Measurements from ENCODE around the gene SLC39A7.

The SLC39A7 gene

GRCh38 chr6:33190504-33191107 lies 10.1 kb upstream of the SLC39A7 start:
- DNase-seq, result no peak

GRCh38 chr6:33191383-33192104 lies 9.1 kb upstream of the SLC39A7 start:
- DNase-seq, result no peak

DNA sequence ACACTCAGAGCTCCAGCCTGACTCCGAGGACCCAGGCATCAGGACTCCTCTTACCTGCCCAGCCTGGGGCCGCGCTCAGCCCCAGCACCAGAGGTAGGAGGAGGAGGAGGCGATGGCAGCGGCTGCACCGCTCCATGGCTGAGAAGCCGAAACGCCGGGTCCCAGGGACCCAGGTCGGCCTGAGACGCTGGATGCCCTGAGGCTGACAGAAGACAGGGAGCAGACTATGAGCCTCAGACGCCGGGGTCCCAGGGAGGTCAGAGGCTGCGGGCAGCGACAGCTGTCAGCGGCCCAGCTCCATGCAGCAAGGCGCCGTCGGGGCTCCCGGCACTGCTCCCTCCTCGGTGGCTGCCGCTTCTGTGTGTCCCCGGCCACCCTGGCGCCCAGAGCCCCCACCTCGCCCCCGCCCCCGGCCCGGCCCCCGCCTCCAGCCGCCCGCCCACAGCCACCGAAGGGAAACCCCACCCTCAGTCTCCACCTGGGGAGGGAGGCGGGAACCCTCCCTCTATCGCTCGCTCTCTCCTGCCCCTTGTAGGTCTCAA lies 8.5 kb upstream of the SLC39A7 start, which contains the start of gene COL11A2:
Gene COL11A2 (minus strand): TSS at position 363 of the 542 bp plus-strand sequence. CDS start 227 bp downstream, at position 136.
- DNase-seq, result peak in 2 of 3 experiments; percentile 18 to 43

GRCh38 chr6:33192671-33193602 lies 7.7 kb upstream of the SLC39A7 start:
- peak in 2 of 3 experiments; percentile 52 to 55 for DNase-seq

GRCh38 chr6:33193619-33194018 lies 7.0 kb upstream of the SLC39A7 start:
- DNase-seq, result no peak

- DNase-seq, result no peak
These were observed 6.2 kb upstream of the SLC39A7 start for GRCh38 chr6:33194431-33194979.

DNA sequence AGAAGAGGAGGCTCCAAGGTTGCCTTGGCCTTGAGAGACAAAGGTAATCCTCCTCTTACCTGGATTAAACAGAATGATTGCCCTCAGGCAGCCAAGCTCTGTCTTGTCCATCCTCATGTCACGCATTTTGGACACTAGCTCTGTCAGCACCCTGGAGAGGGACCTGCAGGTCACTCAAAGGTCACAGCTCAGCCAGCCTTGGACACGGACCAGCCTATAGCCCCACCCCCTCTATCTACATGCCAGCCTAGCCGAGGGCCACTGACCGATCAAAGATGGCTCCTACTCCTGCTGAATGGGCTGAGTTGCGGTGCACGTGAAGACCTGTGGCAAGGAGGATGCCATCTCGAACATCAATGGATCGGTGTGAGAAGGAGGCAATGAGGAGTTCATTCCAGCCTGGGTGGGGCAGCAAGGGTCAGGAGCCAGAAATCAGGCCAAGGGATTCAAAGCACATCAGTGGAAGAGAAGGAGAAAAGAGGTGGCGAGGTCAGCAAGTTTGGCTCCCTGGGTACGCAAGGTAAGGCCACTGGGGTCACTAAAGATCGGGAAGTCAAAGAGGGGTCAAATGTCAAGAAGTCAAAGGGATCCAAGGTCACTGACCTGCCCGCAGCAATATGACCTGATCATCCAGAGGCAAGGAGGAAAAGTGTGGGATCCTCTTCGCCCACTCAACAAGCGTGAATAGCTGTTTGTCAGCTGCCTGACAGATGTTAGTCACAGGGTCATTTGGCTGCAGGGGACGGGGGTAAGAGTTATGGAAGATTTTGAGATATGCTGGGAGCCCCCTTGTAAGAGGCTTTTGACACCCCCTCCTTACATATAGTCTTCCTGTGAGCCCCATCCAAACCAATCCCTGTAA lies 5.1 kb upstream of the SLC39A7 start:
- no peak for DNase-seq

DNA sequence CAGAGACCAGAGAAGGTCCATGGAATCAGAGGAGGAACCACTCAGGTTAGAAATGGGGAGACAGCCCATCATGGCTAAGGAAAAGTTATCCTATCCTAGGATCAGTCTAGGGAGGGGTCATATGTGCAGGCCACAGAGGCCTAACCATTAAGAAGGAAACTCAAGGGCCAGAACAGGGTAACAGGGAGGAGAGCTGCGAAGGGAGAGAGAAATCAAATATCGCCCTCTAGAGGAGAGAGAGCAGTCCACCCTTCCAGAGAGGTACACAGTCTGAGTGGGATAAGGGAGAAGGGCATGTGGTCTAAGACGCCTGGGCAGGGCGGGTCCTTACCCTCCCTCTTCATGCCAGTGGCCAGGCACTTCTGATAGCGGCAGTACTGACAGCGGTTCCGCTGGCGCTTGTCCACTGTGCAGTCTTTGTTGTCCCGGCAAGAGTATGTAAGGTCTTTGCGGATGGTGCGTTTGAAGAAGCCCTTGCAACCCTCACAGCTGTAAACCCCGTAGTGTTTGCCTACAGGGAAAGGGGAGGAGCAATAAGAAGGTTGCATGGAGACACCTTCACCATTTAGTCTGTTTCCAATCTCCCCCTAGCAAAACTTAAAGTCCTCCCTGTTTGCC lies 3.1 kb upstream of the SLC39A7 start:
- peak; percentile 12 to 44 (median 16) for DNase-seq

DNA sequence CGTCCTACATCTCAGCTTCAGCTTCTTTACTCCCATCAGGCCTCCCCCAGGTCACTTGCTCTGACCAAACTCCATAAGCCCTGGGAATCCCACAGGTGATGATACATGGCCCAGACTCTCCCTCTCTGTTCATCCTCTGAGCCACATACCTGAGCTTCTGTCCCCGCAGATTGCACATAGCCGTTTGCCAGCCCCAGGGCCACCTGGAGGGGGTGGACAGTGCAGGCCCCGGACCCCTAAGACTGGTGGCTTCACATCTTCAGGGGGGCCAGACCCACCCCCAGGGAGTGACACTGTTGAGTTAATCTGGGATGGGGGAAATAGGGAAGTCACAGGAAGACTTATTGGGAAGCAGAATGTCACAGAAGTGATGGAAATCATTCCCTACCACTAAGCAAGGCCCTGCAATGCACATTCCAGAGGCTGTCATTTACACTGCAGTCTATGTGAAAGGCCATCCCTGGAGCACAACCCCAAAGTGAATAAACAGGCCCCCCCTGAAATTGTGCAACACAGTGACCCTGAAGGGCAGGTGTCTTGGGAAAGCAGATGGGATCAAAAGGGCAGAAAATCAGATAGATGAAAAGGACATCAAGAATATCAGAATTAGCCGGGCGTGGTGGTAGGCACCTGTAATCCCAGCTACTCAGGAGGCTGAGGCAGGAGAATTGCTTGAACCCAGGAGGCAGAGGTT lies 2.4 kb upstream of the SLC39A7 start:
- DNase-seq, result no peak

- no peak for DNase-seq
These were observed 1.7 kb upstream of the SLC39A7 start for GRCh38 chr6:33198853-33199436.

DNA sequence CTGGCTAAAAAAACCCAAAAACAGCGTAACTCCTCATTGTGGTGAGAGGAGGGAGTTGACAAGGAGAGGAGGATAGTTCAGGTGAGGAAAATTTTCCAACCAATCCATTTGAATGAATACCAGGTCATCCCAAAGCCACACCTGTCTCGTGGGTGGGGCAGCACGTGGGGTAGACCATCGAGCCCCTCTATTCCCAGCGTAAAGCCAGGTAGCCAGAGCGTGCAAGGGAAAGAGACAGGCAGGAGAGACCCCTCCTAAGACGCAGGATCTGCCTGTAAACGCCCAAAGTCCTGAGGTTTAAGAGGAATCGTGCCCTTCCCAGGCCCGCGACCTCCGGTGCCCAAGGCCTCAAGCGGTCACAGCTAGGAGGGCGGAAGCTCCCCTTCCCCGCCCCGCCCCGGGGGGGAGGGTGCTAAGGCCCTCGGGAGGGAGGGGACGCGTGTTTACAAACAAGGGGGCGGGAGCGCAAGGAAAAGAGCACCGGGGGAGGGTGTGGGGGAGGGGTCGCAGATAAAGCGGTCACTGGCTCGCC lies 914 bp upstream of the SLC39A7 start:
- DNase-seq, result peak; percentile 65 to 87 (median 86)

DNA sequence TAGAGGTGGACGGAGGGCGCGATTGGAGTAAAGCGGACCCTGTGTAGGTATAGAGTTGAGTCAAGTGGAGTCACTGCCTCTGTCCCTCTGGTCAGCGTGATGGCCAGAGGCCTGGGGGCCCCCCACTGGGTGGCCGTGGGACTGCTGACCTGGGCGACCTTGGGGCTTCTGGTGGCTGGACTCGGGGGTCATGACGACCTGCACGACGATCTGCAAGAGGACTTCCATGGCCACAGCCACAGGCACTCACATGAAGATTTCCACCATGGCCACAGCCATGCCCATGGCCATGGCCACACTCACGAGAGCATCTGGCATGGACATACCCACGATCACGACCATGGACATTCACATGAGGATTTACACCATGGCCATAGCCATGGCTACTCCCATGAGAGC lies 479 bp downstream of the SLC39A7 start:
- no peak for DNase-seq

DNA sequence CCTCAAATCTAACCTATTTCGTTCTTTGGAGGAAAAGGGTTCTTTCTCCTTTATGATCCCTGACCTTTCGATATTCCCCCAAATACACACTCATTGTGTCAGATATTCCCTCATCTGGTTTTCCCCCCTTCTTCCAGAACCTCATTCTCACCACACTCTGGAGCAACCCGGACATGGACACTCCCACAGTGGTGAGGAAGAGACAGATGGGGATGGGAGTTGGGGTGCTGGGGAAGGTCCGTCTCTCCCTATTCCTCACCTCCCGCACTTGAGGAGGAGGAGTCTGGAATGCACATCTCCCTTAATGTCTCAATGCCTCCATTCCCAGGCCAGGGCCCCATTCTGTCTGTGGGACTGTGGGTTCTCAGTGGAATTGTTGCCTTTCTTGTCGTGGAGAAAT lies 1.3 kb downstream of the SLC39A7 start:
- DNase-seq, result no peak

DNA sequence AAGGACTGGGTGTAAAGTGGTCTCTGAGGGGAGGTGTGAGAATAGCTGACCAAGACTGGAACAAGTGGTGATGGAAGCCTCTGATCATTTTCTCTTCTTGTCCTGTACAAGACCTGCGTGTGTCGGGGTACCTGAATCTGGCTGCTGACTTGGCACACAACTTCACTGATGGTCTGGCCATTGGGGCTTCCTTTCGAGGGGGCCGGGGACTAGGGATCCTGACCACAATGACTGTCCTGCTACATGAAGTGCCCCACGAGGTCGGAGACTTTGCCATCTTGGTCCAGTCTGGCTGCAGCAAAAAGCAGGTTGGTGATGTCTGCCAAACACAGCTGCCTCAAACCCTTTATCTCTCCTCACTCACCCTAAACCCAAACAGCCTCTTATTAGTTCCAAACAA lies 2.1 kb downstream of the SLC39A7 start:
- no peak for DNase-seq

DNA sequence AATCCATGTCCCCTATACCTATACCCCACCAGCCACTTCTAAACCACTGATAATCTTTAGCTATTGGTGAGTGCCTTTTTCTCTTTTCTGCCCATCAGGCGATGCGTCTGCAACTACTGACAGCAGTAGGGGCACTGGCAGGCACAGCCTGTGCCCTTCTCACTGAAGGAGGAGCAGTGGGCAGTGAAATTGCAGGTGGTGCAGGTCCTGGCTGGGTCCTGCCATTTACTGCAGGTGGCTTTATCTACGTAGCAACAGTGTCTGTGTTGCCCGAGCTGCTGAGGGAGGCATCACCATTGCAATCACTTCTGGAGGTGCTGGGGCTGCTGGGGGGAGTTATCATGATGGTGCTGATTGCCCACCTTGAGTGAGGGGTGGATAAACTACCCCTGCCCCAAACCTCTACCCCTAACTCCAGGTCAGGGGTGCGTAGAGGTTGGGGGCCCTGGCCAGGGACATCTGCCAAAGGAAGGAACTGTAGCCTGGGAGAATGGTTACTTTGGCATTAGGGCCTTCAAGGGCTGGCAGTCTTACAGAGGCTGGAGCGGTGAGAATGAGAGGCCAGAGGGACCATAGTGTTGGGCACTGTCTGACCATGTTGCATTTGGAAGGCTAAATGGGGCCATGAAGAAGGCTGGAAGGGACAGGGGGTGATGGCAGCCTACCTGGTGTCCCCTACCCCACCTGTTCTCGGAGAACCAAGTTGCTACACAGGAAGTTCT lies 2.9 kb downstream of the SLC39A7 start:
- DNase-seq, result no peak

GRCh38 chr6:33204165-33204414 lies 3.4 kb downstream of the SLC39A7 start:
- DNase-seq, result no peak

- DNase-seq, result peak; percentile 86 to 94 (median 92)
These were observed 3.9 kb downstream of the SLC39A7 start, which contains the start of gene HSD17B8 for GRCh38 chr6:33204415-33205190. Gene HSD17B8, plus strand, starts transcription at chr6:33204655. Its CDS starts 14 bp downstream, at chr6:33204669.

DNA sequence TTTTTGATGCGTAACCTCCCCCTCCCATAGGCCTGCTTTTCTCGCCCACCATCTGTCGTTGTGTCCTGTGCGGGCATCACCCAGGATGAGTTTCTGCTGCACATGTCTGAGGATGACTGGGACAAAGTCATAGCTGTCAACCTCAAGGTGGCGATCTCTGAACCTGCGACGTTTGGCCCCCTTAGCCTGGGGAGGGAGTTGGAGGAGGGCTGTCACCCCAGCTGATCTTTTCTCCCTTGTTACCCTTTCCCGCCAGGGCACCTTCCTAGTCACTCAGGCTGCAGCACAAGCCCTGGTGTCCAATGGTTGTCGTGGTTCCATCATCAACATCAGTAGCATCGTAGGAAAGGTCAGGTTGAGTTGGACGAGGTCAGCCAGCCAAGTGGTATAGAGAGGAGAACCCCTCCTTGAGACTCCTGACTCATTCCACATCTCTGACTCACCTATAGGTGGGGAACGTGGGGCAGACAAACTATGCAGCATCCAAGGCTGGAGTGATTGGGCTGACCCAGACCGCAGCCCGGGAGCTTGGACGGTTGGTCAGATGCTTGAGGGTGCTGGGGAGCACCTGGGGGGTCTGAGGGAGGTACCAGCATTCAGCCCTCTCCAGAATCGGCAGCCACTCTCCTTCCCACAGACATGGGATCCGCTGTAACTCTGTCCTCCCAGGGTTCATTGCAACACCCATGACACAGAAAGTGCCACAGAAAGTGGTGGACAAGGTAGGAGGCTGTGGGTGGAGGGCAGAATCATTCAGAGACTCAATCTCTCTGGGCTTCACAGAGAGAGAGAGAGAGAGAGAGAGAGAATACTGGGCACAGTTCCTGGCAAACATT lies 4.7 kb downstream of the SLC39A7 start:
- DNase-seq, result peak in 1 of 3 experiments; percentile 44
